GM13977 (cell line): ENCODE measurements around the gene PCDH9.

Experiments used
- DNase-seq: peaks from one replicate; pipeline ENCODE4 v3.0.0; 2012; ENCODE audit warnings: low spot score
- CTCF ChIP-seq: IDR thresholded peaks from 2 replicates; pipeline ENCODE4 v1.5.1; 2012; ENCODE audit warnings: mild to moderate bottlenecking, control low read depth; ENCODE audit not compliant: insufficient read depth; ENCODE audit errors: extremely low read depth, missing control alignments
- in situ Hi-C: fragments of 300-500 bp; cut with MboI; formaldehyde crosslinking; loops from one replicate; pipeline ENCODE4 v1.12.0; 2022; ENCODE audit warnings: low sequenced_read_pairs, low pct_unique_long_range_greater_than_20kb, mixed read lengths, inconsistent platforms; ENCODE audit not compliant: unreplicated experiment

Gene PCDH9

GRCh38 chr13:67094952-67095351, 135.2 kb downstream of the PCDH9 start:
- DNase-seq = no peak
- in situ Hi-C loops = no loop called here
- no peak for TF ChIP-seq CTCF

GRCh38 chr13:67094078-67094477, 136.1 kb downstream of the PCDH9 start:
- DNase-seq = no peak
- no peak for TF ChIP-seq CTCF
- in situ Hi-C loops = no loop called here

GRCh38 chr13:67091603-67092002, 138.5 kb downstream of the PCDH9 start:
- in situ Hi-C loops = no loop called here
- DNase-seq = no peak
- TF ChIP-seq CTCF = no peak

DNA sequence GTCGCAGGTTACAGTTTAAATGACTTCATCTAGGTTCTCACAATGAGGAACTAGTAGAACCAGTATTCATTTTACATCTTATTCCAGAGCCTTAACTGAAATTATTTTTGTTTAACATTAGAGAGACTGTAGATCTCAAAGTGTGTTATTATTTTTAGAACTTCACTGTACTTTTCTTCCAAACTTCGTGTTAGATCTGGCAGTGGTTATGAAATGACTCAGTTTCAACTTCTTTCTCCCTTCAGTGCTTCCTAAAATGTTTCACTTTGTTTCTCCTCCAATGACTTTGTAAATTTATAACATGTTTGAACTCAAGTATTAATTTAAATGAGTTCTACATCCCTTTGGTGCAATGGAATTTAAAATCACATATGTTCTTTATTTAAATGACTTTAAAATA, 139.3 kb downstream of the PCDH9 start:
- in situ Hi-C loops = no loop called here
- TF ChIP-seq CTCF = no peak
- no peak for DNase-seq

GRCh38 chr13:67087527-67087926, 142.6 kb downstream of the PCDH9 start:
- DNase-seq = no peak
- TF ChIP-seq CTCF = no peak
- in situ Hi-C loops = no loop called here

GRCh38 chr13:67086260-67086659, 143.9 kb downstream of the PCDH9 start:
- in situ Hi-C loops = no loop called here
- no peak for DNase-seq
- TF ChIP-seq CTCF = no peak

DNA sequence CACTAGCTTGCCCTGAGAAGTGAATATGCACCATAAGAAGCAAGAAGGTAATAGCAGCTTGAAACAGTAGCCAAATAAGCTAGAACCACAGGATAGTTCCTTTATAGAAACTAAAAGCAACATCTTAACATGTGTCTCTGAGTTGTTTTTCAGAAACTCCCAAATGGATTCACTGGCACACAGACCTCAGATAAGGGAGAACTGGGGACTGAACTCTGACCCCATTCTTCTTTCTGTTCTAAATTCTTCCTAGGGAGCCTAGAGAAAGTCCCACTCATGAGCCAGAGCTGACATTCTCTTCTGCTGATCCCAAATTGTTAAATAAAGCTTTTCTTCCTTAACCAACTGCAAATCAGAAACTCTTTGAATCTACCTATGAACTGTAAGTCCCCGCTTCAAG, 146.1 kb downstream of the PCDH9 start:
- in situ Hi-C loops = no loop called here
- DNase-seq = no peak
- TF ChIP-seq CTCF = no peak
